Measurements from ENCODE around the gene UGP2. TPM values are rescaled to one million over a fixed set of nuclear protein-coding genes. Genes with fewer than 3 reads are reported as not detected.

The UGP2 gene
- total and polyA plus RNA-seq, 10 of the 15 experiments (the other 5 are each of a cell fraction or from before 2014, with no cell fraction given), result 40.8 to 98.3 (median 76.1) TPM

DNA sequence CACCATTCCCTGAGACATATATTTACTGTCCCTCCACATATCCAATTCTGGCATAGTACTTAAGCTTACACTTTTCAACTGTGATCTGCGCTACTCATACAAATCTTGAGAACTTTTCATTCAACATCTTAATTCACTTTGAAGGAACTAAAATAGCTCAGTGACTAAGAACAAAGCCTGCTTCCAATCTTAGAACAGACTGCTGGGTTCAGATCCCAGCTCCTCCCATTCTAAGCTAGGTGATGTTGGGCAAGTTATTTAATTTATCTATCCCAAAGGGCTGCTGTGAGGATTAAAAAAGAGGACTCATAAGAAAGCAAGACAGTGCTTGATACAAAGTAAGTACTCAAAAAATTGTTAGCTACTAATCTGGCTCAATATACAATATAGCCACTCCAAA lies 57.9 kb downstream of the UGP2 start:
- no peak overlapping the region for H3K9ac ChIP-seq (ENCODE audit: control insufficient read depth, insufficient read depth, low read length)
- H3K4me2 ChIP-seq (ENCODE audit: control insufficient read depth, insufficient read depth), result no peak overlapping the region
- intact Hi-C loops (cut with micrococcal nuclease; ENCODE audit: unreplicated experiment), result no loop called here
- CTCF ChIA-PET, result interaction anchor here (0.9 to 1.6 kb wide), 5 partner anchors 9 to 200 kb away, joined by 3 to 7 read pairs (median 3); no protein-coding TSS in a partner anchor
- 96% methylated on average over 1 of the region's 1 CpG for WGBS (ENCODE audit: insufficient coverage, insufficient replicate concordance, low lambda C conversion rate, missing lambda C conversion rate)
- in situ Hi-C loops (cut with MboI), result no loop called here
- no peaks in the 10 kb centered on the region for H4K20me1 ChIP-seq (ENCODE audit: control insufficient read depth, insufficient read depth)
- FAIRE-seq (no peak), ATAC-seq (no peak), DNase-seq (ENCODE audit: low read depth, low spot score) (no peak)
- H2AFZ ChIP-seq (ENCODE audit: control insufficient read depth, low read depth, low read length), result no peak overlapping the region
- H3K27ac ChIP-seq (ENCODE audit: control insufficient read depth, insufficient read depth), result no peak overlapping the region
- H3K36me3 ChIP-seq (ENCODE audit: control insufficient read depth in 2 of 2, insufficient read depth in 2 of 2, low read length in 1 of 2), result peaks cover 0 to 9% of the 10 kb centered on the region in 2 experiments
- RAD21 ChIA-PET (ENCODE audit: unreplicated experiment), result interaction anchor here (0.9 kb wide), 1 partner anchor 38 kb away, joined by 5 read pairs; no protein-coding TSS in a partner anchor
- POLR2A ChIA-PET, result interaction anchor here (0.6 to 0.9 kb wide), 2 partner anchors 49 to 59 kb away, joined by 3 read pairs; no protein-coding TSS in a partner anchor
- no TSS peak for BruUV-seq (replicated peaks)
- H3K4me1 ChIP-seq (ENCODE audit: control insufficient read depth, insufficient read depth, low read length), result no peaks in the 10 kb centered on the region
- H3K4me3 ChIP-seq, result no peak overlapping the region
- no peaks in the 10 kb centered on the region for H3K27me3 ChIP-seq (replicated peaks in 1 of 2; ENCODE audit: control insufficient read depth in 2 of 2, insufficient read depth in 2 of 2, low read length in 1 of 2)
- TF ChIP-seq GATAD2B (conservative IDR thresholded peaks at IDR 0.05; ENCODE audit: low read depth) (no peak), YY1 (IDR thresholded peaks at IDR 0.05; ENCODE audit: low read depth, low read length) (no peak), CHD1 (IDR thresholded peaks at IDR 0.05; ENCODE audit: low read depth, low read length) (no peak), TBL1XR1 (IDR thresholded peaks at IDR 0.05; ENCODE audit: low read depth, low read length) (no peak), EGR1 (IDR thresholded peaks at IDR 0.05; ENCODE audit: borderline replicate concordance in 1 of 2, low read depth in 2 of 2, low read length in 2 of 2) (no peak), MTA2 (IDR thresholded peaks at IDR 0.05; ENCODE audit: low read depth) (no peak), HCFC1 (IDR thresholded peaks at IDR 0.05; ENCODE audit: low read length) (no peak), KAT2A (conservative IDR thresholded peaks at IDR 0.05; ENCODE audit: control insufficient read depth, low read depth, low read length) (no peak), ZNF622 (IDR thresholded peaks at IDR 0.05) (no peak), HDGF (IDR thresholded peaks at IDR 0.05) (no peak), ETV6 (conservative IDR thresholded peaks at IDR 0.05 in 1 of 2, IDR thresholded peaks at IDR 0.05 in 1 of 2; ENCODE audit: borderline replicate concordance in 1 of 2, low read depth in 1 of 2) (no peak), CHD4 (IDR thresholded peaks at IDR 0.05) (no peak), MAX (IDR thresholded peaks at IDR 0.05; ENCODE audit: low read depth, low read length) (no peak), USF1 (IDR thresholded peaks at IDR 0.05; ENCODE audit: borderline replicate concordance, extremely low read length, insufficient read depth, low read depth, low read length) (no peak)
- H3K79me2 ChIP-seq (ENCODE audit: control insufficient read depth, insufficient read depth, low read length), result no peaks in the 10 kb centered on the region
- SMC1A ChIA-PET (ENCODE audit: uncharacterized antibody, unreplicated experiment), result interaction anchor here (0.5 to 2.0 kb wide), 5 partner anchors 15 to 409 kb away, joined by 3 to 6 read pairs (median 3); no protein-coding TSS in a partner anchor
- H3K9me3 ChIP-seq (replicated peaks; ENCODE audit: control insufficient read depth, insufficient read depth, low read length), result peaks cover 14% of the 10 kb centered on the region
